H9 (cell line): Measurements from ENCODE around the gene PLXND1. TPM values are rescaled to one million over a fixed set of nuclear protein-coding genes. Genes with fewer than 3 reads are reported as not detected.

Source experiments
- DNase-seq: peaks from one replicate; pipeline ENCODE4 v3.0.0-alpha.2; 2017
- H2AFZ ChIP-seq: one replicate; pipeline ENCODE4 v1.6.1; 2013; ENCODE audit warnings: mild to moderate bottlenecking, low read length, control low read depth, moderate library complexity
- H2AK5ac ChIP-seq: 2 replicates; pipeline ENCODE4 v1.6.1; 2013; ENCODE audit warnings: low read length, control low read depth, mixed read lengths; ENCODE audit not compliant: insufficient read length
- H2BK120ac ChIP-seq: one replicate; pipeline ENCODE4 v1.6.1; 2013; ENCODE audit warnings: low read depth, mild to moderate bottlenecking, low read length, control low read depth, inconsistent platforms; ENCODE audit not compliant: poor library complexity, severe bottlenecking
- H2BK12ac ChIP-seq: 2 replicates; pipeline ENCODE4 v1.6.1; 2013; ENCODE audit warnings: low read length, control low read depth, mixed read lengths, low read depth; ENCODE audit not compliant: insufficient read length
- H2BK15ac ChIP-seq: 2 replicates; pipeline ENCODE4 v1.6.1; 2013; ENCODE audit warnings: low read depth, low read length, control low read depth
- H2BK20ac ChIP-seq: one replicate; pipeline ENCODE4 v1.6.1; 2013; ENCODE audit warnings: low read depth, mild to moderate bottlenecking, low read length, control low read depth, inconsistent platforms; ENCODE audit not compliant: poor library complexity, severe bottlenecking
- H2BK5ac ChIP-seq: 2 replicates; pipeline ENCODE4 v1.6.1; 2013; ENCODE audit warnings: low read length, control low read depth, mixed read lengths; ENCODE audit not compliant: insufficient read length
- H3K14ac ChIP-seq: 2 replicates; pipeline ENCODE4 v1.6.1; 2013; ENCODE audit warnings: low read length, control low read depth; ENCODE audit not compliant: insufficient read depth
- H3K18ac ChIP-seq: 2 replicates; pipeline ENCODE4 v1.6.1; 2013; ENCODE audit warnings: low read depth, mild to moderate bottlenecking, mixed read lengths, low read length, control low read depth; ENCODE audit not compliant: insufficient read length
- H3K23ac ChIP-seq: 2 replicates; pipeline ENCODE4 v1.6.1; 2013; ENCODE audit warnings: low read length, control low read depth, mixed read lengths, low read depth; ENCODE audit not compliant: insufficient read length
- H3K23me2 ChIP-seq: 2 replicates; pipeline ENCODE4 v1.6.1; 2013; ENCODE audit warnings: low read depth, mild to moderate bottlenecking, mixed read lengths, low read length, control low read depth; ENCODE audit not compliant: insufficient read length, poor library complexity, severe bottlenecking
- H3K27ac ChIP-seq: 2 replicates; pipeline ENCODE4 v1.5.1; 2013; ENCODE audit warnings: low read length, control low read depth, mixed read lengths, low read depth; ENCODE audit not compliant: insufficient read length
- H3K27me3 ChIP-seq: 2 replicates; pipeline ENCODE4 v1.6.1; 2013; ENCODE audit warnings: low read length, control low read depth, inconsistent platforms; ENCODE audit not compliant: insufficient read depth
- H3K4ac ChIP-seq: 2 replicates; pipeline ENCODE4 v1.6.1; 2013; ENCODE audit warnings: low read depth, mild to moderate bottlenecking, control low read depth, inconsistent platforms, low read length, moderate library complexity
- H3K4me1 ChIP-seq: 2 replicates; pipeline ENCODE4 v1.6.1; 2013; ENCODE audit warnings: low read length, control low read depth, inconsistent platforms; ENCODE audit not compliant: insufficient read depth
- H3K4me2 ChIP-seq: 2 replicates; pipeline ENCODE4 v1.6.1; 2013; ENCODE audit warnings: low read length, control low read depth, mixed read lengths; ENCODE audit not compliant: insufficient read length, insufficient read depth
- H3K56ac ChIP-seq: 2 replicates; pipeline ENCODE4 v1.6.1; 2013; ENCODE audit warnings: low read depth, mild to moderate bottlenecking, mixed read lengths, low read length, control low read depth; ENCODE audit not compliant: insufficient read length
- H3K79me1 ChIP-seq: 2 replicates; pipeline ENCODE4 v1.6.1; 2013; ENCODE audit warnings: low read depth, mild to moderate bottlenecking, moderate library complexity, low read length, control low read depth, inconsistent platforms; ENCODE audit not compliant: insufficient read depth, poor library complexity, severe bottlenecking
- H3K79me2 ChIP-seq: 2 replicates; pipeline ENCODE4 v1.6.1; 2013; ENCODE audit warnings: low read length, control low read depth, inconsistent platforms; ENCODE audit not compliant: insufficient read depth
- H3K9ac ChIP-seq: 2 replicates; pipeline ENCODE4 v1.6.1; 2013; ENCODE audit warnings: low read length, control low read depth, mixed read lengths; ENCODE audit not compliant: insufficient read length; ENCODE audit errors: extremely low read depth
- H3K9me3 ChIP-seq: one replicate; pipeline ENCODE4 v1.6.1; 2013; ENCODE audit warnings: low read depth, low read length, inconsistent platforms; ENCODE audit not compliant: control insufficient read depth
- H3T11ph ChIP-seq: one replicate; pipeline ENCODE4 v1.6.1; 2013; ENCODE audit warnings: mild to moderate bottlenecking, low read length, control low read depth, inconsistent platforms
- H4K20me1 ChIP-seq: one replicate; pipeline ENCODE4 v1.6.1; 2013; ENCODE audit not compliant: control insufficient read depth, insufficient read length, insufficient read depth
- H4K5ac ChIP-seq: 2 replicates; pipeline ENCODE4 v1.6.1; 2013; ENCODE audit warnings: low read depth, mild to moderate bottlenecking, mixed read lengths, low read length, control low read depth; ENCODE audit not compliant: insufficient read length
- H4K8ac ChIP-seq: replicated peaks from 2 replicates; pipeline ENCODE4 v1.6.1; 2013; ENCODE audit warnings: low read length, control low read depth, mixed read lengths, low read depth; ENCODE audit not compliant: insufficient read length
- H4K91ac ChIP-seq: 2 replicates; pipeline ENCODE4 v1.6.1; 2013; ENCODE audit warnings: low read depth, mild to moderate bottlenecking, moderate library complexity, mixed read lengths, low read length, control low read depth; ENCODE audit not compliant: insufficient read length
- H3K27ac Mint-ChIP-seq, 3 experiments: 2 replicates in 2 of 3; 3 replicates in 1 of 3; pipeline ENCODE4 v1.8.0; 2020 to 2021; ENCODE audit warnings: mixed read lengths in 3 of 3, mild to moderate bottlenecking in 1 of 3, moderate library complexity in 1 of 3
- H3K27me3 Mint-ChIP-seq: 2 replicates; pipeline ENCODE4 v1.8.0; 2021; ENCODE audit warnings: low read depth, mild to moderate bottlenecking, moderate library complexity, mixed read lengths
- H3K36me3 Mint-ChIP-seq, 3 experiments: 2 replicates in 2 of 3; 3 replicates in 1 of 3; pipeline ENCODE4 v1.8.0; 2020 to 2021; ENCODE audit warnings: low read depth in 3 of 3, mixed read lengths in 3 of 3; ENCODE audit not compliant: insufficient read depth in 1 of 3
- H3K4me1 Mint-ChIP-seq, 2 experiments: 2 replicates each; pipeline ENCODE4 v1.8.0; 2020; ENCODE audit warnings: mixed read lengths in 2 of 2
- H3K4me3 Mint-ChIP-seq, 2 experiments: 2 replicates in 1 of 2; 3 replicates in 1 of 2; pipeline ENCODE4 v1.8.0; 2020 to 2021; ENCODE audit warnings: mild to moderate bottlenecking in 2 of 2, mixed read lengths in 2 of 2, moderate library complexity in 1 of 2
- H3K9me3 Mint-ChIP-seq, 2 experiments: 2 replicates in 1 of 2; 3 replicates in 1 of 2; pipeline ENCODE4 v1.8.0; 2020; ENCODE audit warnings: mild to moderate bottlenecking in 2 of 2, mixed read lengths in 2 of 2, moderate library complexity in 1 of 2
- CTCF ChIP-seq: fragments of 200-600 bp; sonication (generic); conservative IDR thresholded peaks from 3 replicates; pipeline ENCODE4 v1.8.0; 2021; ENCODE audit warnings: antibody characterized with exemption, mild to moderate bottlenecking
- WGBS: extraction: QIAGEN DNeasy Blood & Tissue Kit; methylation state at CpG from one replicate; pipeline ENCODE4 v1.1.7; 2013; ENCODE audit warnings: missing lambda C conversion rate, low lambda C conversion rate, mixed read lengths; ENCODE audit not compliant: insufficient read length; ENCODE audit errors: extremely low coverage; 5-methylcytosine and 5-hydroxymethylcytosine counted together
- total RNA-seq: library from RNA; stranded (reverse); gene quantifications from 2 replicates; pipeline ENCODE4 v1.2.1, GENCODE V29; 2021

The PLXND1 gene
- total RNA-seq, 1 experiment from 2014 or later: 50.9 TPM

- Mint-ChIP-seq H3K27ac (peak overlapping the region in 2 of 3 experiments; percentile 40 to 49; a peak in 2 of 7 replicates), H3K4me3 (no peak overlapping the region), H3K4me1 (peaks cover 17 to 22% of the 10 kb centered on the region in 2 experiments), H3K27me3 (no peaks in the 10 kb centered on the region), H3K36me3 (peaks cover 0 to 4% (median 2%) of the 10 kb centered on the region in 3 experiments; a peak in 1 of 7 replicates), H3K9me3 (no peaks in the 10 kb centered on the region)
- no peaks in the 10 kb centered on the region for H3K23me2 ChIP-seq
- no peaks in the 10 kb centered on the region for H3K79me1 ChIP-seq
- no peak overlapping the region for H2AFZ ChIP-seq
- no peak overlapping the region for H3K18ac ChIP-seq
- H3K4ac ChIP-seq: no peak overlapping the region
- no peak overlapping the region for H2BK12ac ChIP-seq
- no peak overlapping the region for H3K14ac ChIP-seq
- H4K5ac ChIP-seq: no peak overlapping the region
- no peak overlapping the region for H2BK120ac ChIP-seq
- no peaks in the 10 kb centered on the region for H3K27me3 ChIP-seq
- no peak overlapping the region for H2AK5ac ChIP-seq
- no peaks in the 10 kb centered on the region for H4K20me1 ChIP-seq
- no peak overlapping the region for H2BK5ac ChIP-seq
- no peaks in the 10 kb centered on the region for H3K4me1 ChIP-seq
- no peak overlapping the region for H3K23ac ChIP-seq
- H3K9ac ChIP-seq: no peak overlapping the region
- no peak overlapping the region for H3K27ac ChIP-seq
- WGBS: no CpG with 5 or more reads among the region's 22 CpGs
- no peak overlapping the region for H3T11ph ChIP-seq
- no peak overlapping the region for H2BK15ac ChIP-seq
- no peaks in the 10 kb centered on the region for H3K9me3 ChIP-seq
- no peak for DNase-seq
- no peak overlapping the region for H4K91ac ChIP-seq
- no peak overlapping the region for H4K8ac ChIP-seq
- TF ChIP-seq CTCF: no peak
- no peak overlapping the region for H2BK20ac ChIP-seq
- H3K4me2 ChIP-seq: no peak overlapping the region
- no peaks in the 10 kb centered on the region for H3K79me2 ChIP-seq
- H3K56ac ChIP-seq: no peak overlapping the region
Observed at GRCh38 chr3:129571605-129572547, 34.6 kb downstream of the PLXND1 start.
